KBM-7 (cell line): Measurements from ENCODE around the gene CASZ1.

ENCODE experiments used
- DNase-seq: peaks from one replicate; pipeline ENCODE4 v3.0.0-alpha.2; 2015
- in situ Hi-C: fragments of 300-500 bp; cut with MboI; formaldehyde crosslinking; loops from 2 replicates; pipeline ENCODE4 v1.14.3; 2020; ENCODE audit warnings: low sequenced_read_pairs, low pct_unique_long_range_greater_than_20kb, mixed read lengths

Gene CASZ1

DNA sequence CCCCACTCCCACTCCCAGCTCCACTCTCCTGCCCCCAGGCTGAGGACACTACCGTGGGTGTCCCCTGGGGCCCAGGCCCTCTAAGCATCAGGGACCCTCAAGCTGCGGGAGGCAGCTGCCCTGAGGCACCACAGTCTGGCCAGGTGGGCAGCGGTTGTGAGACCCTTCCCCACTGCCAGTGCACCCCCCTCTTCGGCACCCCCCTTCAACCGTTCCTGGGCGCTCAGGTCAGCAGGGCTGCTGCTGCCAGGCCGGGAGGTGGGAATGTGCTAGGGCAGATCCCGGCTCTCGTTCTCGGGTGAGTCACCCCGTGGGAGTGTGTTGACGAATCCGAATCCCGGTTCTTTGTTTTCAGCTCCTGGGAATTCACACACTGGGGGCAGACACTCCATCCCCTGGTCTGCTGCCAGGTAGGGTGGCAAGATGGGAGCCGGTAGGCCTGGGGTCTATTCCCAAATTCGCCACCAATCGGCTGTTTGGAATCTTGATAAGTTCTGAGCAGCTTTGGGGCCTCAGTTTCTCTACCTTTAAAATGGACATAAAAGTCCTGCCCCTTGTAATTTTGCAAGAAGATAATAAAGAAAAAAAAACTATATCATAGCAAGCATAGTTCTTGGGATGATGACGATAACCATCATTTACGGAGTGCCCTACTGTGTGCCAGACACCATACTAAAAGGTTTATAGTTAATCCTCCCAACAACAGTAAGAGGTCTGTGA lies 28.5 kb upstream of the CASZ1 start:
- in situ Hi-C loops: no loop called here
- DNase-seq: no peak

- in situ Hi-C loops: no loop called here
- no peak for DNase-seq
These were observed 26.6 kb upstream of the CASZ1 start for GRCh38 chr1:10823000-10823401.

DNA sequence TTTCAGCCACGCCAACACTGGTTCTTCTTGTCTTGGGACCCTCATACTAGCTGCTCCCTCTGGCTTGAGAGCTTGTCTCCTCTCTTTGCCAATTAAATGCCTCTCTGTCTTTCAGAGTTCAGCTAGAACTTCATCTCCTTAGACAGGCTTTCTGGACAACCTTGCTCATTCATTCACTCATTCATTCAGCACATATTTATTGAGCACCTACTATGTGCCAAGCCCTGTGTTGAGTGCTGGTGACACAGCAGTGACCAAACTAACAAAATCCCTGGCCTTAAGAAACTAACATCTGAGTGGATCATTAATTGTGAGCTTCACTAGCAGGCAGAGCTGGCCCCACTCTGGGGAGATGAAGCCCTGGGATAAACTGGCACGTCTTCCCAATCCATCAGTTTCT lies 24.9 kb upstream of the CASZ1 start:
- DNase-seq: no peak
- in situ Hi-C loops: no loop called here

- no peak for DNase-seq
- in situ Hi-C loops: no loop called here
These were observed 24.0 kb upstream of the CASZ1 start for GRCh38 chr1:10820422-10820821.

DNA sequence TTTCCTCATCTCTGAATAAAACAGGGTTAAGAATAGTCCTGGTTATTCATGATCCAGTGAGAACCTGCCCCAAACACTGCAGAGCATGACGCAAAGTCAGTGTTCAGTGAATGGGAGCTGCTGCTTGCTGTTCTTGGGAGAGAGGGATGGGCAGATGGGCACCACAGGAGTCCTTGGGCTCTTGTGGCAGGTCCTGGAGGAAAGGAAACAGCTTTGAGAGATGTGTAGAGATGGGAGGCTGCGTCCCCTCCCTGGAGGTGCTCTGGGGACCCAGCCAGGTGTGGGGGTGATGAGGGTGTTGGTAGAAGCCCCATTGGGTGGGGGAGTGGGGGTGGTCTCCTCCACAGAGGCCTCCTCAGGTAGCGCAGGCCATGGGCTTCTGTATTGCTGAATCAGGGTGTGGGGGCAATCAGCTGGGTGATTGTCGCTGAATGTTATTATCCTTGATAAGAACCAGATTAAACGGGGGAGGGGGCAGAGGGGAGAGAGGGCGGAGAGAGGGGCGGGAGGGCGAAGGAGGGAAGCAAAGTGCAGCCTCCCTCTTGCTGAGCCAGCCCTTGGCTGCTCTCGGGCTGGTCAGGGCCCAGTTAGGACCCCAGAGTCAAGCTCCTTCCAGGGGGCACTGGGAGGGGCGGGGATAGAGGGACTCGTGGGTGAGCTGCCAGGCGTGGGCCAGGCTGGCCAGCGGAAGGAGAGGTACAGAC lies 22.9 kb upstream of the CASZ1 start:
- DNase-seq: no peak
- in situ Hi-C loops: no loop called here

DNA sequence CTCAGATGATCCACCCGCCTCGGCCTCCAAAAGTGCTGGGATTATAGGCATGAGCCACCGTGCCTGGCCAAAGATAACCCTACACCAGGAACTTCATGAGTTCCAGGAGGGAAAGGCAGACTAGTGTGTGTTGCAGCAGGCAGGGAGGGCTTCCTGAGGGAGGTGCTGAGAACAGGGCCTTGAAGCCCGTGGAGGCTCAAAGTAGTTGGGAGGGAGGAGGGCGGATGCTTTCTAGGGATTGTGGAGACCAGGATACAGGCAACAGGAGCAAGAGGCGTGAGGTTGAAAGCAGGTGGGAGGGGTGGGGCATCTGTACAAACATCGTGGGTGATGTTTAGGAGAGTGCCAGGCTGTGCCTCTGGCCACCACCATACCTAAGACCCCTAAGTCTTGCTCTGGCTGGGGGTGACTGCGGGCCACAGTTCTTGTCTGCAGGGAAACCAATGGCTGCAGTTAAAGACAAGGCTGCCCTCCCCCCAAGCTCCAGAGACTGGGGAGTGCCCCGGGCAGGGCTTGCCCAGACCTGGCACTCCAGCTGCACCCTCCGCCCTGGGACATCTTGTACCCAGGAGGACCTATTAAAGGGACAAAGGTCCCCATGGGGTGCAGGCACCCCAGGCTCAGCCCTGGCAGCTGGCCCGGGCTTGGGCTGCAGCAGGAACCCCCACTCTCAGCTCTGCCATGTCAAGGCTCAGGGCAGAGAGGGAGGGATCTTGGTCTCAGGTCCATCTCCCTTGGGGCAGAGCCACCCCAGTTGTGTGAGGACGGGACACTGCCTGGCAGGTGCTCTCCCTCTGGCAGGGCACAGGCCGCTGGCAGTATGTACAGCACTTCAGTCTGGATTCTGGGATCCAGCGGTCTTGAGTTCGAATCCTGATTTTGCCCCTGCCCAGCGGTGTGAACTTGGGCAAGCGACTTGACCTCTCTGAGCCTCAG lies 22.1 kb upstream of the CASZ1 start:
- DNase-seq: no peak
- in situ Hi-C loops: no loop called here

- in situ Hi-C loops: no loop called here
- no peak for DNase-seq
These were observed 20.4 kb upstream of the CASZ1 start for GRCh38 chr1:10816743-10817369.

GRCh38 chr1:10816233-10816632 lies 19.8 kb upstream of the CASZ1 start:
- in situ Hi-C loops: no loop called here
- DNase-seq: no peak

- no peak for DNase-seq
- in situ Hi-C loops: no loop called here
These were observed 19.4 kb upstream of the CASZ1 start for GRCh38 chr1:10815858-10816195.

DNA sequence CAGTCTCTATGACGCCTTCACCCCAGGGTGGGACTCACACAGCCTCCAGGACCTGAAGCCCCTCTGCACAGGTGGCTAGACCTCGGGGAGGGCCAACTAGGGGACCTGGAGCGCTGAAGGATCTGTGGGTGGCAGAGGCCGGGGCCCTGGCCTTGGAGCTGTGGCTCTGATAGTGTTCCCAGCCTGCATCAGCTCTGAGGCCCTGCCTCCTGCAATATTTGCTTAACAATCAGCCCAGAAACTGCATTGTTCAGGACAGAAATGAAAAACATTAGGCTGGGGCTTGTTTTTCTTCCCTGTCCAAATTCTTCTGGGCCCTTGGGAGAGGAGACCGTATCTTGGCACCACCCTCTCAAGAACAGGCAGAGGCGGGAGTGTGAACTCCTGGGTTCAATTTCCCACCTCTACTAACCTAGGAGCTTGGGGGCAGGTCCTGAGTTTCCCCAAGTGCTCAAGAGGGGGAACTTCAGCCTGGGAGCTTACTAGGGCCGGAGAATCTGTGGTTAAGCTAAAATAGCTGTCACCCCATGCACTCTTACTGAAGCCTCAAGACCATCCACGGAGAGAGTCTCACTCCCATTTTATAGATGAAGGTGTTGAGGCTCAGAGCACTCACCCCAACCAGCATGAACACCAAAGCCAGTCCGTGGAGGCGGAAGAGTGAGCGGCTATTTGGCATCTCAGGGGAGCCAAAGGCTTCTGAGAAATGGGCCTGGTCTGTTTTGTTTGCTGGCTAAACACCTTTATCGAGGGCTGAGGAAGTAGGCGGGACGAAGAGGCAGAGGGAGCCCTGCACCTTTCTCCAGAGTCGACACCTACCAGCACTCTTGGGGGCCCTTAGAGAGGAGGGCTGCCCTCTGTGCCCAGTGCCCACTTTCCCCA lies 18.8 kb upstream of the CASZ1 start:
- no peak for DNase-seq
- in situ Hi-C loops: no loop called here

DNA sequence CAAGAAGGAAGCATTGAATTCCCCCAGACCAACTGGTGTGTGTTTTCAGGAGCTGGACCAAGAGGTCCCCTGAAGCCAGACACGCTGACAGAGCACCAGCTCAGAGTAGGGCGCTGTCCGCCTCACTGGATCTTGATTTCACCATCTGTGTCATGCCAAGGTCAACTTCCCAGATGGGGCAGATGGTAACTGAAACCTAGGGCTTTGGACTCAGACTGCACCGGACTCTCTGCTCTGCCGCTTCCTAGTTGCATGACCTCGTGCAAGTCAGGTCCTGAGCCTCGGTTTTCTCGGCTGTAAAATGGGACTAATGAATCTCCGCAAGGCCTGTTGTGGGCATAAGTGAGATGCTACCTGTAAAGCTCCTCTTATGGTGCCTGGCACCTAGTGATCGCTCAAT lies 17.9 kb upstream of the CASZ1 start:
- DNase-seq: no peak
- in situ Hi-C loops: no loop called here

- DNase-seq: no peak
- in situ Hi-C loops: no loop called here
These were observed 17.4 kb upstream of the CASZ1 start for GRCh38 chr1:10813799-10814198.

DNA sequence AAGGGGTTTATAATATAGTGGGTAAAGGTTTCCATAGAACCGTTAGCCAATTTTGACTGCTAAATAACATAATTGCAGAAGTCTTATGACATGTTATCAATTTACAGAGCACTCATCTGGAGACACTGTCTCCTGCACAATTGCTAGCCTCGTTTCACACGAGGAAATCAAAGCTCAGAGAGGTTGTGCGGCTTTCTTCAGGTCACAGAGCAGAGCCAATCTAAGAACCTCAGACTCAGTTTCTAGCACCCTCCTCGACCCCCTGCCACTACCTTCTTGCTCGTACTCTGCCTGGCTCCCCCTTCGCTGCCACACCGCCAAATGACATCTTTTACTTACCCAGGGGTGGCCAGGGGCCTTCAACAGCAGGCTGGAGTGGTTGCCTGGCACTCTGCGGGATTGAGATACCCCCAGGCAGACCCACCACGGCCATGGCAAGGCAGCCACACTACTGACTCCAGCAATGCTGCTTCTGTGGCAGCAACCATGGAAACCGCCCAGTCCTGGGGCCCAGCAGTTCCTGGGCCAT lies 16.0 kb upstream of the CASZ1 start:
- DNase-seq: no peak
- in situ Hi-C loops: no loop called here

DNA sequence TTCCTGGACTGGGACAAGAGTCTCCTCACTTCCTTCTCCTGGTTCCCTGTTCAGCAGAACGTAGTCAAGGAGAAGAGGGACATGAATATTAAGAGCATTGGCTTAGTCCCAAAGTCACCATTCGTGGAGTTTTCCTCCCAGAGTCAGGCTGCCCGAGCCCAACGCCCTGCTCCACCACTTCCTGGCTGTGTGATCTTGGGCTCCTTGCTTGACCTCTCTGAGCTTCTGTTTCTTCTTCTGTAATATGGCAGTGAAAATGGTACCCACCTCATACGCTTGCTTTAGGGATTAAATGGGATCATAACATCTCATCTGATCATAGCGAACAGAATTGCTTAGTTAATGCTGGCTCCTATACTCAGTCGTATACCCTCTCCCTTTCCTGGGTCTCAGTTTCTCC lies 12.0 kb upstream of the CASZ1 start:
- in situ Hi-C loops: no loop called here

GRCh38 chr1:10806966-10807365 lies 10.5 kb upstream of the CASZ1 start:
- in situ Hi-C loops: no loop called here
- DNase-seq: no peak

More for the DNA sequence above, 12.0 kb upstream of the CASZ1 start:
- no peak for DNase-seq

GRCh38 chr1:10803971-10804820 lies 7.8 kb upstream of the CASZ1 start:
- DNase-seq: no peak
- in situ Hi-C loops: no loop called here

GRCh38 chr1:10802944-10803715 lies 6.7 kb upstream of the CASZ1 start:
- in situ Hi-C loops: no loop called here
- no peak for DNase-seq
